ENCODE data around the gene RBFOX2. TPM values are rescaled to one million over a fixed set of nuclear protein-coding genes. Genes with fewer than 3 reads are reported as not detected.

Gene RBFOX2
- total and polyA plus RNA-seq, 2 of the 8 experiments (the other 6 are each of a cell fraction or from before 2014, with no cell fraction given): 121 to 122 TPM

DNA sequence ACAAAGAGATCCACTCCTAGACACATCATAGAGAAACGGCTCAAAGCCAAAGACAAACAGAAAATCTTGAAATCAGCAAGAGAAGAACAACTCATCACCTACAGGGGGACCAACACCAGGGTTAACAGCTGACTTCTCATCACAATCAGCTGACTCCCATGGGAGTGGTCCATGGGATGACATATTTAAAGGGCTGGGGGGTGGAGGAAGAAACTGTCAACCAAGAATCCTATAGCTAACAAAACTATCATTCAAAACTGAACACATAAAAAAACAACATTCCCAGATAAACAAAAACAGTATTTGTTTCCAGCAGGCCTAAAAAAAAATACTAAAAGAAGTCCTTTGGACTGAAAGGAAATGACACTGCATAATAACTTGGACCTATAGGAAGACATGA is 224.2 kb downstream of the RBFOX2 start (continued):
- TF ChIP-seq RAD21 (IDR thresholded peaks at IDR 0.05 in 1 of 2, conservative IDR thresholded peaks at IDR 0.05 in 1 of 2; ENCODE audit: low read depth in 2 of 2, low read length in 2 of 2) (no peak), KDM1A (IDR thresholded peaks at IDR 0.05; ENCODE audit: borderline replicate concordance, low read length) (no peak)

Measured in H1 (cell line).